Measurements from ENCODE around the gene PPP2R5B.

The PPP2R5B gene

GRCh38 chr11:64890522-64890939 lies 34.0 kb upstream of the PPP2R5B start:
- DNase-seq = no peak

- DNase-seq = no peak
Observed at GRCh38 chr11:64891215-64891848, 33.2 kb upstream of the PPP2R5B start.

- DNase-seq = no peak
Observed at GRCh38 chr11:64891880-64892279, 32.6 kb upstream of the PPP2R5B start.

GRCh38 chr11:64892411-64892831 lies 32.1 kb upstream of the PPP2R5B start:
- no peak for DNase-seq

GRCh38 chr11:64892838-64893193 lies 31.7 kb upstream of the PPP2R5B start:
- no peak for DNase-seq

GRCh38 chr11:64893194-64894069 lies 31.1 kb upstream of the PPP2R5B start:
- no peak for DNase-seq

GRCh38 chr11:64894070-64894811 lies 30.2 kb upstream of the PPP2R5B start:
- peak; percentile 52 for DNase-seq

- DNase-seq = no peak
Observed at GRCh38 chr11:64894812-64895452, 29.6 kb upstream of the PPP2R5B start.

- DNase-seq = no peak
Observed at GRCh38 chr11:64896448-64897022, 28.0 kb upstream of the PPP2R5B start.

- DNase-seq = no peak
Observed at GRCh38 chr11:64897381-64898075, 27.0 kb upstream of the PPP2R5B start.

- DNase-seq = no peak
Observed at GRCh38 chr11:64898076-64898445, 26.4 kb upstream of the PPP2R5B start.

- no peak for DNase-seq
Observed at GRCh38 chr11:64898541-64898940, 25.9 kb upstream of the PPP2R5B start.

- DNase-seq = no peak
Observed at GRCh38 chr11:64900263-64900678, 24.2 kb upstream of the PPP2R5B start.

- no peak for DNase-seq
Observed at GRCh38 chr11:64900774-64901173, 23.7 kb upstream of the PPP2R5B start.

- DNase-seq = no peak
Observed at GRCh38 chr11:64902102-64902900, 22.2 kb upstream of the PPP2R5B start.

- no peak for DNase-seq
Observed at GRCh38 chr11:64903291-64903833, 21.1 kb upstream of the PPP2R5B start.

GRCh38 chr11:64905516-64906313 lies 18.8 kb upstream of the PPP2R5B start:
- DNase-seq = no peak

GRCh38 chr11:64906314-64906635 lies 18.2 kb upstream of the PPP2R5B start:
- DNase-seq = no peak

GRCh38 chr11:64908766-64909165 lies 15.7 kb upstream of the PPP2R5B start:
- DNase-seq = no peak

GRCh38 chr11:64909653-64910343 lies 14.7 kb upstream of the PPP2R5B start:
- DNase-seq = no peak

Data from NCI-H345 (cell line).